SK-N-SH (cell line): ENCODE data around the gene SLC9C1. TPM values are rescaled to one million over a fixed set of nuclear protein-coding genes. Genes with fewer than 3 reads are reported as not detected.

Experiments used
- CTCF ChIA-PET: fragments of 300-600, 350-600 bp; formaldehyde crosslinking; extraction: SDS; loops from one replicate; lab custom pipeline; 2021; lab: Yijun Ruan, JAX
- POLR2A ChIA-PET: fragments of 350-600 bp; sonication (Branson Sonifier 250); formaldehyde crosslinking; extraction: SDS; loops from one replicate; lab custom pipeline; 2020; ENCODE audit warnings: antibody characterized with exemption, inconsistent platforms; lab: Yijun Ruan, JAX
- DNase-seq: peaks from one replicate; pipeline ENCODE4 v3.0.0; 2012
- H2AFZ ChIP-seq: fragments of 200-600 bp; sonication (generic); 2 replicates; pipeline ENCODE4 v1.8.1; 2016; ENCODE audit warnings: antibody characterized with exemption, mild to moderate bottlenecking, low read depth
- H3F3A ChIP-seq: fragments of 200-600 bp; sonication (generic); replicated peaks from 2 replicates; pipeline ENCODE3; 2016; ENCODE audit warnings: antibody characterized with exemption, mild to moderate bottlenecking; ENCODE audit not compliant: insufficient read depth
- H3K27ac ChIP-seq, 2 experiments: fragments of 200-500 bp in 1 of 2; fragments of 200-600 bp in 1 of 2; sonication (Bioruptor generic) in 1 of 2; sonication (generic), shearing (Covaris generic) in 1 of 2; 2 replicates each; pipeline versions ENCODE4 v1.5.1 to v1.6.1; 2014 to 2016; ENCODE audit warnings: low read depth in 2 of 2, inconsistent platforms in 1 of 2, low read length in 1 of 2, mild to moderate bottlenecking in 1 of 2, mixed read lengths in 1 of 2
- H3K27me3 ChIP-seq: fragments of 200-600 bp; sonication (generic), shearing (Covaris generic); 2 replicates; pipeline ENCODE4 v1.6.1; 2016; ENCODE audit warnings: mixed run types; ENCODE audit not compliant: insufficient read depth
- H3K36me3 ChIP-seq, 2 experiments: fragments of 200-500 bp in 1 of 2; fragments of 200-600 bp in 1 of 2; sonication (Bioruptor generic) in 1 of 2; sonication (generic) in 1 of 2; replicated peaks in 1 of 2; 2 replicates each; pipeline versions ENCODE3 to v1.5.1; 2014 to 2016; ENCODE audit warnings: low read length in 1 of 2, mild to moderate bottlenecking in 1 of 2; ENCODE audit not compliant: insufficient read depth in 2 of 2, control insufficient read depth in 1 of 2
- H3K4me1 ChIP-seq, 2 experiments: fragments of 200-500 bp in 1 of 2; fragments of 200-600 bp in 1 of 2; sonication (Bioruptor generic) in 1 of 2; sonication (generic), shearing (Covaris generic) in 1 of 2; 2 replicates each; pipeline versions ENCODE4 v1.5.1 to v1.6.1; 2014 to 2016; ENCODE audit warnings: low read depth in 1 of 2, low read length in 1 of 2, mixed run types in 1 of 2; ENCODE audit not compliant: insufficient read depth in 2 of 2, control insufficient read depth in 1 of 2
- H3K4me2 ChIP-seq: fragments of 200-600 bp; sonication (generic), shearing (Covaris generic); 2 replicates; pipeline ENCODE4 v1.6.1; 2017; ENCODE audit warnings: mixed run types
- H3K4me3 ChIP-seq, 2 experiments: fragments of 200-500 bp in 1 of 2; fragments of 200-600 bp in 1 of 2; sonication (Bioruptor generic) in 1 of 2; sonication (generic), shearing (Covaris generic) in 1 of 2; 2 replicates each; pipeline versions ENCODE4 v1.5.1 to v1.8.1; 2014 to 2016; ENCODE audit warnings: low read depth in 2 of 2, inconsistent platforms in 1 of 2, low read length in 1 of 2, mild to moderate bottlenecking in 1 of 2, mixed read lengths in 1 of 2, moderate library complexity in 1 of 2
- H3K79me2 ChIP-seq: fragments of 200-600 bp; sonication (generic); 2 replicates; pipeline ENCODE4 v1.8.1; 2017; ENCODE audit warnings: mild to moderate bottlenecking; ENCODE audit not compliant: insufficient read depth
- H3K9ac ChIP-seq: fragments of 200-600 bp; sonication (generic); 2 replicates; pipeline ENCODE4 v1.6.1; 2017; ENCODE audit warnings: mixed run types
- H3K9me2 ChIP-seq: fragments of 200-600 bp; sonication (generic); 2 replicates; pipeline ENCODE4 v1.6.1; 2017; ENCODE audit warnings: mixed run types
- H3K9me3 ChIP-seq: fragments of 200-600 bp; sonication (generic); 2 replicates; pipeline ENCODE4 v1.6.1; 2017; ENCODE audit warnings: mixed run types, mild to moderate bottlenecking, moderate library complexity
- H4K20me1 ChIP-seq: fragments of 200-600 bp; sonication (generic); 2 replicates; pipeline ENCODE4 v1.6.1; 2017; ENCODE audit warnings: mild to moderate bottlenecking, mixed run types; ENCODE audit not compliant: insufficient read depth
- CHD2 ChIP-seq: fragments of 150-350 bp; IDR thresholded peaks from 2 replicates; pipeline ENCODE4 v1.6.1; 2018; ENCODE audit warnings: low read length; ENCODE audit not compliant: partially characterized antibody
- ELF1 ChIP-seq: IDR thresholded peaks from 2 replicates; pipeline ENCODE4 v1.4.0; 2012
- EP300 ChIP-seq, 2 experiments: IDR thresholded peaks; 2 replicates each; pipeline versions ENCODE4 v1.4.0 to v1.6.1; 2012; ENCODE audit warnings: borderline replicate concordance in 1 of 2, low read depth in 1 of 2, low read length in 1 of 2
- EZH2phosphoT487 ChIP-seq: fragments of 200-600 bp; sonication (generic); IDR thresholded peaks from 2 replicates; pipeline ENCODE4 v1.6.1; 2017; ENCODE audit warnings: low read depth, mixed run types, mild to moderate bottlenecking, antibody characterized with exemption, moderate library complexity, borderline replicate concordance
- FOXJ3 ChIP-seq: sonication (generic); formaldehyde crosslinking; IDR thresholded peaks from 2 replicates; pipeline ENCODE4 v1.5.1; 2020; ENCODE audit warnings: mild to moderate bottlenecking, missing genetic modification reagents
- FOXM1 ChIP-seq: IDR thresholded peaks from 2 replicates; pipeline ENCODE4 v1.4.0; 2012; ENCODE audit warnings: low read depth, mild to moderate bottlenecking
- JUND ChIP-seq: IDR thresholded peaks from 2 replicates; pipeline ENCODE4 v1.4.0; 2012
- NFIC ChIP-seq: IDR thresholded peaks from 2 replicates; pipeline ENCODE4 v1.4.0; 2012; ENCODE audit warnings: borderline replicate concordance
- PBX3 ChIP-seq: IDR thresholded peaks from 2 replicates; pipeline ENCODE4; 2012
- POLR2AphosphoS5 ChIP-seq: IDR thresholded peaks from 2 replicates; pipeline ENCODE4 v1.6.1; 2012; ENCODE audit warnings: low read depth, low read length
- REST ChIP-seq: IDR thresholded peaks from 2 replicates; pipeline ENCODE4 v1.6.1; 2012; ENCODE audit warnings: mild to moderate bottlenecking, low read depth, low read length, moderate library complexity
- RFX5 ChIP-seq: IDR thresholded peaks from 2 replicates; pipeline ENCODE4 v1.6.1; 2012; ENCODE audit warnings: mild to moderate bottlenecking, improper control_type of control experiment, low read length
- RXRA ChIP-seq: IDR thresholded peaks from 2 replicates; pipeline ENCODE4 v1.4.0; 2012; ENCODE audit warnings: low read depth, mild to moderate bottlenecking, borderline replicate concordance
- SIN3A ChIP-seq: IDR thresholded peaks from 2 replicates; pipeline ENCODE4 v1.6.1; 2012; ENCODE audit warnings: low read depth, mild to moderate bottlenecking, low read length, moderate library complexity, borderline replicate concordance
- SMC3 ChIP-seq: IDR thresholded peaks from 2 replicates; pipeline ENCODE4 v1.6.1; 2012; ENCODE audit warnings: low read depth, low read length, improper control_type of control experiment
- USF1 ChIP-seq: IDR thresholded peaks from 2 replicates; pipeline ENCODE4 v1.4.0; 2012; ENCODE audit warnings: low read depth, borderline replicate concordance
- WGBS: methylation state at CpG from one replicate; pipeline ENCODE4 v1.1.6; 2017; ENCODE audit warnings: low lambda C conversion rate; 5-methylcytosine and 5-hydroxymethylcytosine counted together
- polyA plus RNA-seq, 3 experiments: library from polyadenylated mRNA; depleted of rRNA; stranded (reverse); fragments of >200 nt; gene quantifications; 2 replicates each; pipeline ENCODE4 v1.2.3, GENCODE V29; 2012
- TF ChIP-seq, protein P1 (sequence below): fragments of 150-350 bp; IDR thresholded peaks from 2 replicates; pipeline ENCODE4 v1.6.1; 2017; ENCODE audit warnings: antibody characterized with exemption, low read length, low read depth, borderline replicate concordance
- TF ChIP-seq, protein P2 (sequence below): IDR thresholded peaks from 2 replicates; pipeline ENCODE4 v1.4.0; 2012; ENCODE audit warnings: low read depth

The SLC9C1 gene
- polyA plus RNA-seq, 1 of the 3 experiments (the other 2 are of a cell fraction), result not detected

- Histone ChIP-seq H3K4me2 (no peak overlapping the region), H3K9me2 (no peaks in the 10 kb centered on the region), H3K79me2 (no peaks in the 10 kb centered on the region), H3K27me3 (no peaks in the 10 kb centered on the region), H3K4me3 (no peak overlapping the region), H4K20me1 (no peaks in the 10 kb centered on the region), H3F3A (no peaks in the 10 kb centered on the region), H3K9me3 (no peaks in the 10 kb centered on the region), H2AFZ (no peak overlapping the region), H3K9ac (no peak overlapping the region), H3K27ac (no peak overlapping the region), H3K36me3 (no peaks in the 10 kb centered on the region), H3K4me1 (peaks cover 0 to 4% of the 10 kb centered on the region in 2 experiments; a peak in 2 of 4 replicates)
- WGBS, result 68% methylated on average over 5 of the region's 5 CpGs
- ChIA-PET POLR2A (no interaction called here), CTCF (interaction anchor here (1.5 kb wide), 1 partner anchor 160 kb away, joined by 3 read pairs; the partner anchor contains the start of gene SLC9C1)
- no peak for DNase-seq
- TF ChIP-seq, protein P1, sequence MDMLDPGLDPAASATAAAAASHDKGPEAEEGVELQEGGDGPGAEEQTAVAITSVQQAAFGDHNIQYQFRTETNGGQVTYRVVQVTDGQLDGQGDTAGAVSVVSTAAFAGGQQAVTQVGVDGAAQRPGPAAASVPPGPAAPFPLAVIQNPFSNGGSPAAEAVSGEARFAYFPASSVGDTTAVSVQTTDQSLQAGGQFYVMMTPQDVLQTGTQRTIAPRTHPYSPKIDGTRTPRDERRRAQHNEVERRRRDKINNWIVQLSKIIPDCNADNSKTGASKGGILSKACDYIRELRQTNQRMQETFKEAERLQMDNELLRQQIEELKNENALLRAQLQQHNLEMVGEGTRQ, result no peak
- no peak for TF ChIP-seq RXRA
- no peak for TF ChIP-seq POLR2AphosphoS5
- TF ChIP-seq CHD2, result no peak
- no peak for TF ChIP-seq ELF1
- TF ChIP-seq SMC3, result no peak
- no peak for TF ChIP-seq EP300 (IDR thresholded peaks at IDR 0.05; ENCODE audit: borderline replicate concordance in 1 of 2, low read depth in 1 of 2, low read length in 1 of 2)
- no peak for TF ChIP-seq FOXJ3 (CRISPR knock-in tag)
- no peak for TF ChIP-seq REST
- no peak for TF ChIP-seq JUND
- TF ChIP-seq, protein P2, sequence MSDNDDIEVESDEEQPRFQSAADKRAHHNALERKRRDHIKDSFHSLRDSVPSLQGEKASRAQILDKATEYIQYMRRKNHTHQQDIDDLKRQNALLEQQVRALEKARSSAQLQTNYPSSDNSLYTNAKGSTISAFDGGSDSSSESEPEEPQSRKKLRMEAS, result no peak
- no peak for TF ChIP-seq FOXM1
- TF ChIP-seq EZH2phosphoT487, result no peak
- TF ChIP-seq NFIC, result no peak
- no peak for TF ChIP-seq SIN3A
- TF ChIP-seq RFX5, result no peak
- no peak for TF ChIP-seq PBX3
- TF ChIP-seq USF1, result no peak
Measured at GRCh38 chr3:112133626-112134334, 160.2 kb downstream of the SLC9C1 start.
